SHP77 treated with DMSO at 0.1 percent for 48 hours (cell line): Measurements from ENCODE around the gene NSUN4.

Experiments used
- DNase-seq: peaks from one replicate; lab custom pipeline; 2025; lab: John Stamatoyannopoulos, UW

The NSUN4 gene

GRCh38 chr1:46406881-46407608 lies 66.4 kb downstream of the NSUN4 start:
- DNase-seq, result no peak

- no peak for DNase-seq
Observed at GRCh38 chr1:46407636-46408035, 67.0 kb downstream of the NSUN4 start.

- DNase-seq, result no peak
Observed at GRCh38 chr1:46408356-46409062, 67.9 kb downstream of the NSUN4 start.

GRCh38 chr1:46409063-46409372 lies 68.4 kb downstream of the NSUN4 start:
- no peak for DNase-seq

GRCh38 chr1:46410156-46411009 lies 69.8 kb downstream of the NSUN4 start:
- no peak for DNase-seq

GRCh38 chr1:46411010-46411405 lies 70.4 kb downstream of the NSUN4 start:
- no peak for DNase-seq
